ENCODE data around the gene PLK1.

DNA sequence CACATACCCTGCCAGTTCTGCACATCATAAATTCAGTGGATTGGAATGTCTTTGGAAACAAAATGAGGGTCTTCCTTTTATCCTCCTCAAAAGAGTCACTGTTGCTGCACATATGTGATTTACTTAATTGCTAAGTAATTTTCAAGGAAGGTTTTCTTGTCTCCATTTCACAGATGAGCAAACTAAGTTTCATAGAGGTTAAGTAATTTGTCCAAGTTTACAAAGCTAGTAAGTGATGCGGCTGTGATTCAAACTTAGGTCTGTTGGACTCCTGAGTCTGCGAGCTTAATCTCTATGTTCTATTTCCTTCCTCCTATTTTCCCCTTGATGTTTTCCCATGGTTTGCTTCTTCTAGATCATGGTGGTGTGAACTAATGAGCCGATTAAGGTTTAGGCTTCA lies 48.0 kb downstream of the PLK1 start:
- TF ChIP-seq POLR2AphosphoS5 (IDR thresholded peaks at IDR 0.05; ENCODE audit: low read depth, low read length) (no peak), SIN3A (IDR thresholded peaks at IDR 0.05; ENCODE audit: borderline replicate concordance, insufficient read depth, low read length) (no peak)

Data from PFSK-1 (cell line).